ENCODE results near the gene PTBP2. TPM values are rescaled to one million over a fixed set of nuclear protein-coding genes. Genes with fewer than 3 reads are reported as not detected.

The PTBP2 gene
- total RNA-seq, 4 donors from 2014 or later: 117 to 161 (median 121) TPM

GRCh38 chr1:96723936-96724335 lies 2.4 kb downstream of the PTBP2 start:
- Histone ChIP-seq H3K4me1 (peaks cover 0 to 50% (median 4%) of the 10 kb centered on the region in 3 donors), H3K4me3 (peak overlapping the region; percentile 88 to 95), H3K36me3 (peaks cover 0 to 12% of the 10 kb centered on the region in 2 donors), H3K27me3 (no peaks in the 10 kb centered on the region), H3K9me3 (no peaks in the 10 kb centered on the region), H3K27ac (peak overlapping the region in 1 of 4 donors; percentile 96)
- 17 to 48% methylated on average over 1 to 3 of the region's 3 CpGs for WGBS, 2 donors (ENCODE audit: low coverage in 1 of 2)
- TF ChIP-seq EP300 (IDR thresholded peaks at IDR 0.05): no peak
- TF ChIP-seq CTCF (IDR thresholded peaks at IDR 0.05): no peak
- no peak for TF ChIP-seq POLR2A (IDR thresholded peaks at IDR 0.05)
- TF ChIP-seq POLR2AphosphoS5 (IDR thresholded peaks at IDR 0.05): no peak
- ATAC-seq: no peak

GRCh38 chr1:96727860-96728259 lies 6.3 kb downstream of the PTBP2 start:
- Histone ChIP-seq H3K27ac (no peak overlapping the region), H3K9me3 (no peaks in the 10 kb centered on the region), H3K36me3 (peaks cover 0 to 12% of the 10 kb centered on the region in 2 donors), H3K4me1 (peaks cover 4 to 66% (median 4%) of the 10 kb centered on the region in 3 donors), H3K4me3 (no peak overlapping the region), H3K27me3 (no peaks in the 10 kb centered on the region)
- ATAC-seq: no peak
- TF ChIP-seq EP300 (IDR thresholded peaks at IDR 0.05): no peak
- no peak for TF ChIP-seq POLR2AphosphoS5 (IDR thresholded peaks at IDR 0.05)
- no peak for TF ChIP-seq CTCF (IDR thresholded peaks at IDR 0.05)
- TF ChIP-seq POLR2A (IDR thresholded peaks at IDR 0.05): no peak
- WGBS, 2 donors (ENCODE audit: low coverage in 1 of 2): 94 to 100% methylated on average over 2 to 3 of the region's 3 CpGs

- WGBS, 2 donors (ENCODE audit: low coverage in 1 of 2): 70 to 82% methylated on average over 4 of the region's 4 CpGs
- no peak for ATAC-seq
- Histone ChIP-seq H3K4me1 (peaks cover 0 to 44% (median 4%) of the 10 kb centered on the region in 3 donors), H3K27ac (no peak overlapping the region), H3K27me3 (no peaks in the 10 kb centered on the region), H3K36me3 (peaks cover 0 to 15% of the 10 kb centered on the region in 2 donors), H3K9me3 (no peaks in the 10 kb centered on the region), H3K4me3 (no peak overlapping the region)
- TF ChIP-seq POLR2AphosphoS5 (IDR thresholded peaks at IDR 0.05) (no peak), POLR2A (IDR thresholded peaks at IDR 0.05) (no peak), CTCF (IDR thresholded peaks at IDR 0.05) (no peak), EP300 (IDR thresholded peaks at IDR 0.05) (no peak)
Observed at GRCh38 chr1:96730574-96731298, 9.2 kb downstream of the PTBP2 start.

GRCh38 chr1:96741335-96741734 lies 19.8 kb downstream of the PTBP2 start:
- ATAC-seq: no peak
- no peaks in the 10 kb centered on the region for H3K27me3 ChIP-seq
- H3K4me3 ChIP-seq: no peak overlapping the region
- H3K36me3 ChIP-seq: peaks cover 0 to 9% of the 10 kb centered on the region in 2 donors
- TF ChIP-seq POLR2A (IDR thresholded peaks at IDR 0.05) (no peak), EP300 (IDR thresholded peaks at IDR 0.05) (no peak)
- no peak overlapping the region for H3K27ac ChIP-seq
- peaks cover 0 to 75% (median 0%) of the 10 kb centered on the region in 3 donors for H3K4me1 ChIP-seq
- WGBS, 2 donors (ENCODE audit: low coverage in 1 of 2): 85 to 96% methylated on average over 5 of the region's 5 CpGs
- H3K9me3 ChIP-seq: no peaks in the 10 kb centered on the region

- 70 to 89% methylated on average over 5 to 6 of the region's 7 CpGs for WGBS, 2 donors (ENCODE audit: low coverage in 1 of 2)
- ATAC-seq: no peak
- TF ChIP-seq EP300 (IDR thresholded peaks at IDR 0.05): no peak
- TF ChIP-seq POLR2A (IDR thresholded peaks at IDR 0.05): no peak
- TF ChIP-seq CTCF (IDR thresholded peaks at IDR 0.05): no peak
- no peak for TF ChIP-seq POLR2AphosphoS5 (IDR thresholded peaks at IDR 0.05)
- H3K9me3 ChIP-seq: no peaks in the 10 kb centered on the region
- H3K27me3 ChIP-seq: no peaks in the 10 kb centered on the region
- no peak overlapping the region for H3K27ac ChIP-seq
- peaks cover 0 to under 1% of the 10 kb centered on the region in 2 donors for H3K36me3 ChIP-seq
- no peak overlapping the region for H3K4me3 ChIP-seq
- peaks cover 3 to 73% (median 5%) of the 10 kb centered on the region in 3 donors for H3K4me1 ChIP-seq
Observed at GRCh38 chr1:96746440-96747420, 25.1 kb downstream of the PTBP2 start.

All from gastroesophageal sphincter (tissue), 4 donors.